Measurements from ENCODE around the gene ITFG1. TPM values are rescaled to one million over a fixed set of nuclear protein-coding genes. Genes with fewer than 3 reads are reported as not detected.
"Not testable (repeated sequence)": the region's sequence is repeated elsewhere in the genome, so short reads cannot be mapped to it uniquely, and the experiment has no call there.

Gene ITFG1
- total RNA-seq, 1 donor from 2014 or later = 50.3 TPM

DNA sequence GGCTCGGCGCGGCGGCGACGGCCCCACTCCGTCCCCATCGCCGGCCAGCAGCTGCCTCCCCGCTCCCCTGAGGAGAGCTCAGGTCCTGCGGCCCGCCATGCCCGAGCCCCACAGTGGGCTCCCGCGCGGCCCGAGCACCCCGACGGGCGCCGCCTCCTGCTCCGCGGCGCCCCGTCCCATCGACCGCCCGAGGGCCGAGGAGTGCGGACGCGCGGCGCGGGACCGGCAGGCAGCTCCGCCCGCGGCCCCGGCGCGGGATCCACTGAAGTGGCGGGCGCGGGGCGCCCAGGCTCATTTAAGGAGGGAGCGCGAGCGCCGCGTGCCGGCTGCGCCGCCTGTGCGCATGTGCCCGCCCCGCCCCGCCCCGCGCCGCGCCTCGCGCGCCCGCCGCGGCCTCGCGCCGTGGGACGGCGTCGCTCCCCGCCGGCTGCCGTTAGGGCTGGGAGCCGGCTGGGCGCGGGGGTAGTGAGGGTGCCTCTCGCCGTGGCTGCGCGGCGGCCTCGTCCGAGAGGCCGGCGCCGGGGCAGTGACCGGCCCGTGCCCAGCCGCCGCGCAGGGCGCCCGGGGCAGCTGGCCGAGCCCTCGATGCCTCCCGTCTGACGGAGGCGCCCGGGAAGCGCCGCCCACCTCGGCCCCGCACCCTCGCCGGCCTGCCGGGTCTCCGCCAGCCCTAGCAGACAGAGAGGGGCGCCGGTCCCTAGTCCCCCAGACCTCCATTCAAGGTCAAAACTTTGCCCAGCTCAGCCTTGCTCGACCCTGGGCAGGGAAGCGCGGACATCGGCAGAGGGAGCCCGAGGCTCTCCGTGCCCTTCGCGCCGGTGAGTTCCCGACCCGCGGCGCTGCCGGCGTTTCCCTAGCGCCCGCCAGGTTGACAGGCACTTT is 316.9 kb downstream of the ITFG1 start, which contains the start of gene NETO2:
TSS of gene NETO2 (minus strand) at position 269 of the 882 bp plus-strand sequence. CDS start 333 bp downstream, outside the sequence.
- peak; percentile 9 for DNase-seq (ENCODE audit: low read depth)
- H3K4me3 ChIP-seq (ENCODE audit: low read depth, low read length) = peak within 1 kb of the TSS; percentile 71
- TF ChIP-seq, protein P1, sequence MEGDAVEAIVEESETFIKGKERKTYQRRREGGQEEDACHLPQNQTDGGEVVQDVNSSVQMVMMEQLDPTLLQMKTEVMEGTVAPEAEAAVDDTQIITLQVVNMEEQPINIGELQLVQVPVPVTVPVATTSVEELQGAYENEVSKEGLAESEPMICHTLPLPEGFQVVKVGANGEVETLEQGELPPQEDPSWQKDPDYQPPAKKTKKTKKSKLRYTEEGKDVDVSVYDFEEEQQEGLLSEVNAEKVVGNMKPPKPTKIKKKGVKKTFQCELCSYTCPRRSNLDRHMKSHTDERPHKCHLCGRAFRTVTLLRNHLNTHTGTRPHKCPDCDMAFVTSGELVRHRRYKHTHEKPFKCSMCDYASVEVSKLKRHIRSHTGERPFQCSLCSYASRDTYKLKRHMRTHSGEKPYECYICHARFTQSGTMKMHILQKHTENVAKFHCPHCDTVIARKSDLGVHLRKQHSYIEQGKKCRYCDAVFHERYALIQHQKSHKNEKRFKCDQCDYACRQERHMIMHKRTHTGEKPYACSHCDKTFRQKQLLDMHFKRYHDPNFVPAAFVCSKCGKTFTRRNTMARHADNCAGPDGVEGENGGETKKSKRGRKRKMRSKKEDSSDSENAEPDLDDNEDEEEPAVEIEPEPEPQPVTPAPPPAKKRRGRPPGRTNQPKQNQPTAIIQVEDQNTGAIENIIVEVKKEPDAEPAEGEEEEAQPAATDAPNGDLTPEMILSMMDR (conservative IDR thresholded peaks at IDR 0.05; ENCODE audit: low read depth, low read length) = peak; percentile 57

DNA sequence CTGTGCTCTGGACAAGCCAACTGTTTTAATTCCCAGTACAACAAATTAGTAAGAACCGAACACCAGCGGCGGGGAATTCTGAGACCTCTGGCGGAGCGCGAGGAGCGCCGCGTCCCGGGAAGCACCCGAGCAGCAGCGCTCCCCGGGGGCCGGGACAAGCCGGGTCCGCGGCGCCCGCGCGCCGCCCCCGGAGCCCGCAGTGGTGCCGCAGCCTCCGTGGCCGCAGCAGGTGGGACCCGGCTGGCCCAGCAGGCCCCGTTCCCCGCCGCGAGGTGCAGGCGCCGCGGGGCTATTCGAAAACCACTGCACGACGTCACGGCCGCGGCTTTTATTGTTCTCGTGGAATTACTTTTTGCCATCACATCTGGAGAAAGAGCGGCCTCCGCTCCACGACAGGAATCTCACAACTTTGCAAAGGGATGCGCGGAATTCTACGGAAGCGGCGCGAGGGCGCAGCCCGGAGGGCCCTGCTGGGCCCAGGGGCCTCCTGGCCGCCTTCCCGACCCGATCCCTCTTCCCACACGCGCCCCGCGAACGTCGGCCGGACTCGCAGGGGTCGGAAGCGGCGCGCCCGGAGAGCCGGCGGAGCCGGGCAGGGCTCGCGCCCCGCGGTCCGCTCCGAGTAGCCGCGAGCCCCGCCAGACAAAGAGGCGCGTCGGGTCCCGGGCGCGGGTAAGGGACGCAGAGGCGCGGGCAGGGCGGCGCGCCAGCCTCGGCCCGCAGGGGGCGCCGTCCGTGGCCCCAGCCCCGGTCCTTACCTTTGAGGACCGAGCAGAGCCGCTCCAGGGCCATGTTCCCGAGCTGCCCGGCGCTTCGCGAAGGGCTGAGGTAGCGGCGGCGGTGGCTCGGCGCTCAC is 317.8 kb downstream of the ITFG1 start:
- TF ChIP-seq, protein P1 (conservative IDR thresholded peaks at IDR 0.05; ENCODE audit: low read depth, low read length) = peak; percentile 57
- DNase-seq (ENCODE audit: low read depth) = no peak
- peak overlapping the region; percentile 71 for H3K4me3 ChIP-seq (ENCODE audit: low read depth, low read length)

DNA sequence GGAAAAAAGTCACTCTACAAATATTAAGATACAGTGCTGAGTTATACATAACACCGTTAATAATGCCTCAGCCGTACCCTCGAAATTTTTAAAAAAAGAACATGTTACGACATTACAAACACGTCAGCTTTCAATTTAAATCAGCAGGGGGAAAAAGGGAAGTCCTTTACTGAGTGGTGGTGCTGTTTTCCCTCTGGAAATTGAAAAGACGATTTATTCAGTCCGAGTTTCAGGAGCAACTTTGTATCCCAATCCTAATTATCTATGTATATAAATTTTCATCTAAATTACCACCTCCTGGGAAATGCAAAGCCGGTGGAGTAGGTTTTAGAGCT is 318.4 kb downstream of the ITFG1 start:
- peak overlapping the region; percentile 71 for H3K4me3 ChIP-seq (ENCODE audit: low read depth, low read length)
- TF ChIP-seq, protein P1 (conservative IDR thresholded peaks at IDR 0.05; ENCODE audit: low read depth, low read length) = no peak
- DNase-seq (ENCODE audit: low read depth) = peak; percentile 16

DNA sequence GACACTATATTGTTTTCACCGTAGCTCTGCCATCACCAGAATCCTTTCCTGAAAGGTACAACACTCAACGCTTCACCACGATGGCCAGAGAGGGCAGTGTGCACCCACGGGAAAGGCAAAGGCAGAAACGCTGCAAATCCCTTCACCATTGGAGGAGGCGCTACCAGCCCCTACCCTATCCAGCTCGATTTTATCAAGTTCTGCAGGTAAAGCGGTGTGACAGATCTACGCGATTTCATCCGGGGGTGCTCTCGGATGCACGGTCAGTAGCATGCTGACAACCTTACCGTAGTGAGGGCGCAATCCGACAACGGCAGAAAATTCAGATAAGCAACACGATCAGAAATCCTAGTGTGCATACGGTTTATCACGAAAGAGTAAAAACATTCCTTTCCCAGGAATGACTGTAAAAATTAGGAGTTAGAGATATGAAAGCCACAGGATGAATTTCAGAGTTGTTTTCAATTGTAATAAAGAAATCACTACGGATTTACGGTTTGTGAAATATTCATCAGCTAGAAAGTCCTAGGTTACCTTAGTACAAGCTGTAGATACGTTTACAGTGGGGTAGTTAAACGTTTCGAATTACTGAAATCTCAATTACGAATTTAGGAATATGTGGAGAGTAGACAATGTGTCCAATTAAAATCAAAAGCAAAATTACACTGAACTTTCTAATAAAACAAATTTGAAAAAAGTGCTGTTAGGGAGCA is 318.9 kb downstream of the ITFG1 start:
- TF ChIP-seq, protein P1 (conservative IDR thresholded peaks at IDR 0.05; ENCODE audit: low read depth, low read length) = peak; percentile 99

DNA sequence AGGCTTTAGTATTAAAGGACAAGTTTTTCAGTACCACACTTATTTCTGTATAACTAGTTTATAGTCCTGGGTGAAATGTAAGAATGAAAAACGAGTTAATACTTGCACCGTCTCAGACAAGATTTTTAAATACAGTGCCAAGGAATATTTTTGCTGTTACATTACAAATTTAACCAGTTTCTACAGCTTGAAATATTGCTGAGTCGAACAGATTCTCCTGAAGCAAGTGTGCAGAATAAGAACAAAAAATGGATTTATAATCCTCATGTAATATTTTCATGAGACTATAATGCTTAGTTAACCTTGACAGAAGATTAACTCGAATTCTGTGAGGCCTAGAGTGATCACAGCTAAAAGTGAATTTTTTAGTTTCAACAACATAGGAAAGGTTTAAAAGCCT is 320.2 kb downstream of the ITFG1 start:
- DNase-seq (ENCODE audit: low read depth) = no peak
- TF ChIP-seq, protein P1 (conservative IDR thresholded peaks at IDR 0.05; ENCODE audit: low read depth, low read length) = no peak
- no peak overlapping the region for H3K4me3 ChIP-seq (ENCODE audit: low read depth, low read length)

More for the DNA sequence above, 318.9 kb downstream of the ITFG1 start:
- H3K4me3 ChIP-seq (ENCODE audit: low read depth, low read length) = peak overlapping the region; percentile 71
- peak; percentile 47 for DNase-seq (ENCODE audit: low read depth)

DNA sequence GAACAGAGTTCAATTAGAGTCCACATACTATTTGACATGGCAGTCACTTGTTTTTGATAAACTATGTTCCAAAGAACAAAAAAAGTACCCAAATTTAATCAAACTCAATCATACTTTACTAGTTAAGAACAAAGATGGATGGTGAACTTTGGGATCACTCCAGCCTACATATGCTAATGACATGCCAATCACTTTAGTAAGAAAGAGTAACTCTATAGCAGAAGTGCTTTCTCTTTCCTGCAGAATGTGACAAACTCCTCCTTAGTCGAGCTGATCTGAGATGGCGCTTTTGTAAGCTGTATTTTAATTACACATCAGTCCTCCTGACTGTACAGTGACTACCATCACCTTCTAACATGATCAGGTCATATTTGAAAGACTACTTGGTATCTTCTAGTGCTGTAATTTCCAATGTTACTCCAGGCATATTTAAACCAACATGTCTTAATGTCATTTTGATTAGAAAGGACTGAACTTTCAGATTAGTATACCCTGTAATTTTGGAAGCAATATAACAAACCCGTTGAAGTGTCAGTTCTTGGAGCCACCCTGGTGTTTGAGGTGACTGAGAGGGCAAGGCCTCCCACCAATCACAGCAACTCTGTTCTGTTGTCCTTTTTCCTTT is 321.2 kb downstream of the ITFG1 start:
- DNase-seq (ENCODE audit: low read depth) = no peak
- H3K4me3 ChIP-seq (ENCODE audit: low read depth, low read length) = no peak overlapping the region
- TF ChIP-seq, protein P1 (conservative IDR thresholded peaks at IDR 0.05; ENCODE audit: low read depth, low read length) = no peak

DNA sequence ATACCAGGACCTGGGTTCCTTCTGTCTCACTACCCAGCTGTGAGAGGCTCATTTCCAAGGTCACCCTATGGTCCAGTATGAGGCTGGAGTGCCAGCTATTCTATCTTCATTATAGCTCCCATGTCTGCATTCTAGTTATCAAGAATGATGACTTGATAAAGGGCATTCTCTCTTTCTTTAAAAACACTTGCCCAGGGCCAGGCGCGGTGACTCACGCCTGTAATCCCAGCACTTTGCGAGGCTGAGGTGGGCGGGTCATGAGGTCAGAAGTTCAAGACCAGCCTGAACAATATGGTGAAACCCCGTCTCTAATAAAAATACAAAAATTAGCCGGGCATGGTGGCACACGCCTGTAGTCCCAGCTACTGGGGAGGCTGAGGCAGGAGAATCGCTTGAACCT is 322.9 kb downstream of the ITFG1 start:
- not testable (repeated sequence) for DNase-seq (ENCODE audit: low read depth); H3K4me3 ChIP-seq (ENCODE audit: low read depth, low read length)

All from epithelial cell of proximal tubule (primary cell).